HEK293 (cell line): ENCODE data around the gene C1QTNF1.

Experiments
- CTCF ChIA-PET: fragments of 350-600 bp; formaldehyde crosslinking; extraction: SDS; loops from one replicate; lab custom pipeline; 2021; ENCODE audit warnings: antibody characterized with exemption; lab: Yijun Ruan, JAX
- POLR2A ChIA-PET: fragments of 300-600 bp; formaldehyde crosslinking; extraction: SDS; loops from one replicate; lab custom pipeline; 2020; ENCODE audit warnings: antibody characterized with exemption, inconsistent platforms; lab: Yijun Ruan, JAX
- H3K27ac ChIP-seq: fragments of 200-500 bp; sonication (Bioruptor generic); 2 replicates; pipeline ENCODE4 v1.5.1; 2014; ENCODE audit warnings: low read depth, low read length, control low read depth, inconsistent platforms; ENCODE audit errors: extremely low read depth
- H3K36me3 ChIP-seq, 2 experiments: fragments of 200-500 bp in 1 of 2; sonication (Bioruptor generic) in 1 of 2; 1 replicate in 1 of 2; 2 replicates in 1 of 2; pipeline ENCODE4 v1.5.1; 2014 to 2017; ENCODE audit warnings: inconsistent platforms in 2 of 2, low read length in 2 of 2; ENCODE audit not compliant: control insufficient read depth in 2 of 2, insufficient read depth in 1 of 2
- H3K4me1 ChIP-seq: fragments of 200-500 bp; sonication (Bioruptor generic); 2 replicates; pipeline ENCODE4 v1.5.1; 2014; ENCODE audit warnings: mild to moderate bottlenecking, low read length, inconsistent platforms; ENCODE audit not compliant: control insufficient read depth, insufficient read depth
- H3K4me3 ChIP-seq: 2 replicates; pipeline ENCODE4 v1.5.1; 2011; ENCODE audit warnings: low read depth, mild to moderate bottlenecking, control low read depth, low read length, moderate library complexity
- H3K9me3 ChIP-seq: fragments of 200-500 bp; sonication (Bioruptor generic); 2 replicates; pipeline ENCODE4 v1.5.1; 2014; ENCODE audit warnings: low read depth, low read length, inconsistent platforms; ENCODE audit not compliant: control insufficient read depth, insufficient read depth
- BCL11A ChIP-seq: fragments of 450-650 bp; formaldehyde crosslinking; IDR thresholded peaks from 2 replicates; pipeline ENCODE4 v1.5.1; 2016; ENCODE audit warnings: low read depth, missing biosample characterization, missing genetic modification characterization
- EGR2 ChIP-seq: fragments of 450-650 bp; formaldehyde crosslinking; IDR thresholded peaks from 2 replicates; pipeline ENCODE4 v1.5.1; 2016; ENCODE audit warnings: low read depth, missing biosample characterization, missing genetic modification characterization
- HOXA7 ChIP-seq: sonication (generic); formaldehyde crosslinking; IDR thresholded peaks from 2 replicates; pipeline ENCODE4 v1.8.1; 2022; ENCODE audit warnings: missing genetic modification reagents, borderline replicate concordance
- KLF10 ChIP-seq: fragments of 450-650 bp; IDR thresholded peaks from 2 replicates; pipeline ENCODE4 v1.5.1; 2018; ENCODE audit warnings: missing biosample characterization, mild to moderate bottlenecking, missing genetic modification characterization
- ZBTB17 ChIP-seq: fragments of 450-650 bp; formaldehyde crosslinking; IDR thresholded peaks from 2 replicates; pipeline ENCODE4 v1.5.1; 2016; ENCODE audit warnings: missing biosample characterization, missing genetic modification characterization
- ZBTB8A ChIP-seq: fragments of 450-650 bp; formaldehyde crosslinking; IDR thresholded peaks from 2 replicates; pipeline ENCODE4 v1.5.1; 2016; ENCODE audit warnings: missing biosample characterization, missing genetic modification characterization
- ZFHX2 ChIP-seq: fragments of 450-650 bp; formaldehyde crosslinking; conservative IDR thresholded peaks from 2 replicates; pipeline ENCODE4 v1.5.1; 2016; ENCODE audit warnings: missing biosample characterization, missing genetic modification characterization
- ZNF138 ChIP-seq: fragments of 450-650 bp; formaldehyde crosslinking; IDR thresholded peaks from 2 replicates; pipeline ENCODE4 v1.5.1; 2016; ENCODE audit warnings: missing biosample characterization, missing genetic modification characterization, borderline replicate concordance
- ZNF169 ChIP-seq: fragments of 450-650 bp; formaldehyde crosslinking; IDR thresholded peaks from 2 replicates; pipeline ENCODE4 v1.5.1; 2016; ENCODE audit warnings: missing biosample characterization, missing genetic modification characterization
- ZNF174 ChIP-seq: fragments of 450-650 bp; formaldehyde crosslinking; IDR thresholded peaks from 2 replicates; pipeline ENCODE4 v1.5.0; 2017; ENCODE audit warnings: missing biosample characterization, mild to moderate bottlenecking, missing genetic modification characterization
- ZNF202 ChIP-seq: fragments of 450-650 bp; formaldehyde crosslinking; IDR thresholded peaks from 2 replicates; pipeline ENCODE4 v1.5.1; 2016; ENCODE audit warnings: missing biosample characterization, missing genetic modification characterization, borderline replicate concordance
- ZNF280D ChIP-seq: fragments of 450-650 bp; formaldehyde crosslinking; IDR thresholded peaks from 2 replicates; pipeline ENCODE4 v1.5.1; 2016; ENCODE audit warnings: missing biosample characterization, missing genetic modification characterization
- ZNF302 ChIP-seq: fragments of 450-650 bp; formaldehyde crosslinking; IDR thresholded peaks from 2 replicates; pipeline ENCODE4 v1.5.1; 2016; ENCODE audit warnings: missing biosample characterization, missing genetic modification characterization, low read depth
- ZNF391 ChIP-seq: fragments of 450-650 bp; formaldehyde crosslinking; IDR thresholded peaks from 2 replicates; pipeline ENCODE4 v1.5.1; 2016; ENCODE audit warnings: low read depth, missing biosample characterization, missing genetic modification characterization, borderline replicate concordance
- ZNF433 ChIP-seq: fragments of 450-650 bp; formaldehyde crosslinking; IDR thresholded peaks from 2 replicates; pipeline ENCODE4 v1.5.1; 2016; ENCODE audit warnings: missing biosample characterization, missing genetic modification characterization, low read depth
- ZNF521 ChIP-seq: fragments of 450-650 bp; formaldehyde crosslinking; IDR thresholded peaks from 2 replicates; pipeline ENCODE4 v1.5.1; 2017; ENCODE audit warnings: missing biosample characterization, mild to moderate bottlenecking, missing genetic modification characterization
- ZNF580 ChIP-seq: fragments of 450-650 bp; formaldehyde crosslinking; IDR thresholded peaks from 2 replicates; pipeline ENCODE4 v1.5.1; 2016; ENCODE audit warnings: missing biosample characterization, missing genetic modification characterization
- ZNF624 ChIP-seq: fragments of 450-650 bp; formaldehyde crosslinking; IDR thresholded peaks from 2 replicates; pipeline ENCODE4 v1.5.1; 2017; ENCODE audit warnings: missing biosample characterization, missing genetic modification characterization
- ZNF747 ChIP-seq: fragments of 450-650 bp; formaldehyde crosslinking; IDR thresholded peaks from 2 replicates; pipeline ENCODE4 v1.5.1; 2016; ENCODE audit warnings: missing biosample characterization, missing genetic modification characterization
- ZSCAN4 ChIP-seq: fragments of 450-650 bp; formaldehyde crosslinking; IDR thresholded peaks from 2 replicates; pipeline ENCODE4 v1.5.1; 2017; ENCODE audit warnings: missing biosample characterization, missing genetic modification characterization
- TF ChIP-seq, protein P1 (sequence below): fragments of 450-650 bp; formaldehyde crosslinking; IDR thresholded peaks from 2 replicates; pipeline ENCODE4 v1.5.1; 2016; ENCODE audit warnings: missing biosample characterization, missing genetic modification characterization
- TF ChIP-seq, protein P2 (sequence below): fragments of 450-650 bp; formaldehyde crosslinking; IDR thresholded peaks from 2 replicates; pipeline ENCODE4 v1.5.1; 2016; ENCODE audit warnings: missing biosample characterization, missing genetic modification characterization, low read depth
- TF ChIP-seq, protein P3 (sequence below): fragments of 450-650 bp; formaldehyde crosslinking; optimal IDR thresholded peaks from 2 replicates; pipeline ENCODE3; 2016; ENCODE audit warnings: missing biosample characterization, mild to moderate bottlenecking, missing genetic modification characterization

The C1QTNF1 gene

GRCh38 chr17:79042421-79043190, 18.6 kb downstream of the C1QTNF1 start (continued):
- TF ChIP-seq, protein P1, sequence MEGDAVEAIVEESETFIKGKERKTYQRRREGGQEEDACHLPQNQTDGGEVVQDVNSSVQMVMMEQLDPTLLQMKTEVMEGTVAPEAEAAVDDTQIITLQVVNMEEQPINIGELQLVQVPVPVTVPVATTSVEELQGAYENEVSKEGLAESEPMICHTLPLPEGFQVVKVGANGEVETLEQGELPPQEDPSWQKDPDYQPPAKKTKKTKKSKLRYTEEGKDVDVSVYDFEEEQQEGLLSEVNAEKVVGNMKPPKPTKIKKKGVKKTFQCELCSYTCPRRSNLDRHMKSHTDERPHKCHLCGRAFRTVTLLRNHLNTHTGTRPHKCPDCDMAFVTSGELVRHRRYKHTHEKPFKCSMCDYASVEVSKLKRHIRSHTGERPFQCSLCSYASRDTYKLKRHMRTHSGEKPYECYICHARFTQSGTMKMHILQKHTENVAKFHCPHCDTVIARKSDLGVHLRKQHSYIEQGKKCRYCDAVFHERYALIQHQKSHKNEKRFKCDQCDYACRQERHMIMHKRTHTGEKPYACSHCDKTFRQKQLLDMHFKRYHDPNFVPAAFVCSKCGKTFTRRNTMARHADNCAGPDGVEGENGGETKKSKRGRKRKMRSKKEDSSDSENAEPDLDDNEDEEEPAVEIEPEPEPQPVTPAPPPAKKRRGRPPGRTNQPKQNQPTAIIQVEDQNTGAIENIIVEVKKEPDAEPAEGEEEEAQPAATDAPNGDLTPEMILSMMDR (tag by site-specific recombination), result peak; percentile 61
- no peak for TF ChIP-seq ZNF169 (tag by site-specific recombination)
- TF ChIP-seq ZNF624 (tag by site-specific recombination), result no peak
- TF ChIP-seq EGR2, result no peak
- no peak for TF ChIP-seq ZNF174 (tag by site-specific recombination)
- TF ChIP-seq, protein P2, sequence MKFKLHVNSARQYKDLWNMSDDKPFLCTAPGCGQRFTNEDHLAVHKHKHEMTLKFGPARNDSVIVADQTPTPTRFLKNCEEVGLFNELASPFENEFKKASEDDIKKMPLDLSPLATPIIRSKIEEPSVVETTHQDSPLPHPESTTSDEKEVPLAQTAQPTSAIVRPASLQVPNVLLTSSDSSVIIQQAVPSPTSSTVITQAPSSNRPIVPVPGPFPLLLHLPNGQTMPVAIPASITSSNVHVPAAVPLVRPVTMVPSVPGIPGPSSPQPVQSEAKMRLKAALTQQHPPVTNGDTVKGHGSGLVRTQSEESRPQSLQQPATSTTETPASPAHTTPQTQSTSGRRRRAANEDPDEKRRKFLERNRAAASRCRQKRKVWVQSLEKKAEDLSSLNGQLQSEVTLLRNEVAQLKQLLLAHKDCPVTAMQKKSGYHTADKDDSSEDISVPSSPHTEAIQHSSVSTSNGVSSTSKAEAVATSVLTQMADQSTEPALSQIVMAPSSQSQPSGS (tag by site-specific recombination), result no peak
- TF ChIP-seq ZSCAN4 (tag by site-specific recombination), result peak; percentile 76
- TF ChIP-seq KLF10 (tag by site-specific recombination), result no peak
- TF ChIP-seq ZBTB8A (tag by site-specific recombination), result no peak
- TF ChIP-seq ZFHX2 (tag by site-specific recombination), result 0 out of 2 replicates have a peak, but pooled peaks have one; percentile 3
- no peak for TF ChIP-seq ZNF302
- 0 out of 2 replicates have a peak, but pooled peaks have one; percentile 21 for TF ChIP-seq ZNF580 (tag by site-specific recombination)
- no peak for TF ChIP-seq ZNF202 (tag by site-specific recombination)
- TF ChIP-seq ZNF747, result no peak

GRCh38 chr17:79043191-79043930, 19.4 kb downstream of the C1QTNF1 start:
- H3K27ac ChIP-seq, result no peak overlapping the region
- POLR2A ChIA-PET, result no interaction called here
- H3K36me3 ChIP-seq, result peaks cover 0 to 3% of the 10 kb centered on the region in 2 experiments; a peak in 1 of 3 replicates
- CTCF ChIA-PET, result interaction anchor here (0.7 to 3.4 kb wide), 10 partner anchors 8 to 349 kb away, joined by 3 to 122 read pairs (median 15); no protein-coding TSS in a partner anchor
- H3K4me3 ChIP-seq, result no peak overlapping the region
- H3K4me1 ChIP-seq, result no peaks in the 10 kb centered on the region
- no peaks in the 10 kb centered on the region for H3K9me3 ChIP-seq
- no peak for TF ChIP-seq ZBTB17 (tag by site-specific recombination)
- no peak for TF ChIP-seq BCL11A (tag by site-specific recombination)
- TF ChIP-seq ZSCAN4 (tag by site-specific recombination), result peak; percentile 69
- no peak for TF ChIP-seq ZNF138 (tag by site-specific recombination)
- TF ChIP-seq, protein P3, sequence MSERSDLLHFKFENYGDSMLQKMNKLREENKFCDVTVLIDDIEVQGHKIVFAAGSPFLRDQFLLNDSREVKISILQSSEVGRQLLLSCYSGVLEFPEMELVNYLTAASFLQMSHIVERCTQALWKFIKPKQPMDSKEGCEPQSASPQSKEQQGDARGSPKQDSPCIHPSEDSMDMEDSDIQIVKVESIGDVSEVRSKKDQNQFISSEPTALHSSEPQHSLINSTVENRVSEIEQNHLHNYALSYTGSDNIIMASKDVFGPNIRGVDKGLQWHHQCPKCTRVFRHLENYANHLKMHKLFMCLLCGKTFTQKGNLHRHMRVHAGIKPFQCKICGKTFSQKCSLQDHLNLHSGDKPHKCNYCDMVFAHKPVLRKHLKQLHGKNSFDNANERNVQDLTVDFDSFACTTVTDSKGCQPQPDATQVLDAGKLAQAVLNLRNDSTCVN (tag by site-specific recombination), result peak; percentile 44
- TF ChIP-seq ZNF202 (tag by site-specific recombination), result no peak
- no peak for TF ChIP-seq ZNF521 (tag by site-specific recombination)
- TF ChIP-seq ZNF433 (tag by site-specific recombination), result no peak
- TF ChIP-seq ZNF280D, result no peak
- no peak for TF ChIP-seq HOXA7 (CRISPR knock-in tag)
- no peak for TF ChIP-seq ZNF391
